HEK293 (cell line): ENCODE data around the gene SMARCA2.

Experiments
- GLIS1 ChIP-seq: fragments of 450-650 bp; formaldehyde crosslinking; IDR thresholded peaks from 2 replicates; pipeline ENCODE4 v1.5.1; 2016; ENCODE audit warnings: missing biosample characterization, missing genetic modification characterization
- SETDB1 ChIP-seq: IDR thresholded peaks from one replicate; pipeline ENCODE4 v1.6.1; 2017; ENCODE audit warnings: mild to moderate bottlenecking, low read length, moderate library complexity, mixed read lengths; ENCODE audit not compliant: insufficient read length
- ZNF24 ChIP-seq: fragments of 450-650 bp; formaldehyde crosslinking; IDR thresholded peaks from 2 replicates; pipeline ENCODE4 v1.5.1; 2016; ENCODE audit warnings: missing biosample characterization, missing genetic modification characterization
- TF ChIP-seq, protein P1 (sequence below): fragments of 450-650 bp; formaldehyde crosslinking; conservative IDR thresholded peaks from 2 replicates; pipeline ENCODE4 v1.5.1; 2016; ENCODE audit warnings: low read depth, missing biosample characterization, missing genetic modification characterization
- TF ChIP-seq, protein P2 (sequence below): fragments of 450-650 bp; formaldehyde crosslinking; IDR thresholded peaks from 2 replicates; pipeline ENCODE4 v1.5.1; 2016; ENCODE audit warnings: missing biosample characterization, missing genetic modification characterization
- TF ChIP-seq, protein P3 (sequence below): fragments of 450-650 bp; formaldehyde crosslinking; IDR thresholded peaks from 2 replicates; pipeline ENCODE4 v1.5.1; 2016; ENCODE audit warnings: missing biosample characterization, missing genetic modification characterization
- TF ChIP-seq, protein P4 (sequence below): fragments of 450-650 bp; formaldehyde crosslinking; IDR thresholded peaks from 2 replicates; pipeline ENCODE4 v1.5.1; 2016; ENCODE audit warnings: missing biosample characterization, missing genetic modification characterization

DNA sequence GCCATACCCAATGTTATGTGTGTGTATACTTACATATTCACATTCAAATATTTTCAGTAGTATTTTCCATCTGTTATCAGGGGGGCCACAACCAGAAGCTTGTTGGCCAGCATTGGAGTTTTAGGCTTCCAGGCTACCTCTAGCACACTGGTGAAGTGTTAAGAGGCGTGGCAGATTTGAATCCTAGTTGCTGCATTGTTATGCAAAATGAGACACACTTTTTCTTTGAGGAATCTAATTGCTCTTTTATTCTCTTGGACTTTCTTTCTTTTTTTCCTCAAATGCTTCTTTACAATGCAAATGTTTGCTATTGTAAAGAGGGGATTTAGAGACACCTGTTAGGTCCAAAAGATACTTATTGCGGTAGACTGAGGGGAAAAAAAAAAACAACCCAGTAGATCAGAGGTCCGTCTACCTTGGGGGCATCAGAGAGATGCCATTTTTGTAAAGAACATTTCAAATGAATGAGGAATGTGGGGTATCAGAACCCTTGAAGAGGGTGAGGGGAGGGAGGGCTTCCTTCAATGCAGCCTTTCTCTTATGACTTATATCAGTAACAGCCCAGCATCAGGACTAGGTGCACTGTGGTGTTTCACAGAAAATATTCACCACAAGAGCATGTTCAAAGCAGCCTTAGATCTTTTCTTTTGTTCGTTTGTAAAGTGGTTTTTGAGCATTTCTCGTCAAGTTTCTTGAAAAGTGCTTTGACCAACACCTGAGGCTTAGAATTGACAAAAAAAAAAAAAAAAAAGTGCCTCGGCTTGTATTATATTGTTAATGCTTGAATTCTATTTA is 3.8 kb downstream of the SMARCA2 start:
- TF ChIP-seq, protein P1, sequence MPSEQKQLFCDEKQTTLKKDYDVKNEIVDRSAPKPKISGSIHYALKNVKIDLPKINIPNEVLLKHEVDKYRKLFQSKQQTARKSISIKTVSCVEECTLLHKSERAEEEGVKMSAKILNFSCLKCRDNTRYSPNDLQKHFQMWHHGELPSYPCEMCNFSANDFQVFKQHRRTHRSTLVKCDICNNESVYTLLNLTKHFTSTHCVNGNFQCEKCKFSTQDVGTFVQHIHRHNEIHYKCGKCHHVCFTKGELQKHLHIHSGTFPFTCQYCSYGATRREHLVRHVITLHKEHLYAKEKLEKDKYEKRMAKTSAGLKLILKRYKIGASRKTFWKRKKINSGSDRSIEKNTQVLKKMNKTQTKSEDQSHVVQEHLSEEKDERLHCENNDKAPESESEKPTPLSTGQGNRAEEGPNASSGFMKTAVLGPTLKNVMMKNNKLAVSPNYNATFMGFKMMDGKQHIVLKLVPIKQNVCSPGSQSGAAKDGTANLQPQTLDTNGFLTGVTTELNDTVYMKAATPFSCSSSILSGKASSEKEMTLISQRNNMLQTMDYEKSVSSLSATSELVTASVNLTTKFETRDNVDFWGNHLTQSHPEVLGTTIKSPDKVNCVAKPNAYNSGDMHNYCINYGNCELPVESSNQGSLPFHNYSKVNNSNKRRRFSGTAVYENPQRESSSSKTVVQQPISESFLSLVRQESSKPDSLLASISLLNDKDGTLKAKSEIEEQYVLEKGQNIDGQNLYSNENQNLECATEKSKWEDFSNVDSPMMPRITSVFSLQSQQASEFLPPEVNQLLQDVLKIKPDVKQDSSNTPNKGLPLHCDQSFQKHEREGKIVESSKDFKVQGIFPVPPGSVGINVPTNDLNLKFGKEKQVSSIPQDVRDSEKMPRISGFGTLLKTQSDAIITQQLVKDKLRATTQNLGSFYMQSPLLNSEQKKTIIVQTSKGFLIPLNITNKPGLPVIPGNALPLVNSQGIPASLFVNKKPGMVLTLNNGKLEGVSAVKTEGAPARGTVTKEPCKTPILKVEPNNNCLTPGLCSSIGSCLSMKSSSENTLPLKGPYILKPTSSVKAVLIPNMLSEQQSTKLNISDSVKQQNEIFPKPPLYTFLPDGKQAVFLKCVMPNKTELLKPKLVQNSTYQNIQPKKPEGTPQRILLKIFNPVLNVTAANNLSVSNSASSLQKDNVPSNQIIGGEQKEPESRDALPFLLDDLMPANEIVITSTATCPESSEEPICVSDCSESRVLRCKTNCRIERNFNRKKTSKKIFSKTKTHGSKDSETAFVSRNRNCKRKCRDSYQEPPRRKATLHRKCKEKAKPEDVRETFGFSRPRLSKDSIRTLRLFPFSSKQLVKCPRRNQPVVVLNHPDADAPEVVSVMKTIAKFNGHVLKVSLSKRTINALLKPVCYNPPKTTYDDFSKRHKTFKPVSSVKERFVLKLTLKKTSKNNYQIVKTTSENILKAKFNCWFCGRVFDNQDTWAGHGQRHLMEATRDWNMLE: no peak
- TF ChIP-seq GLIS1 (tag by site-specific recombination): no peak
- TF ChIP-seq, protein P2, sequence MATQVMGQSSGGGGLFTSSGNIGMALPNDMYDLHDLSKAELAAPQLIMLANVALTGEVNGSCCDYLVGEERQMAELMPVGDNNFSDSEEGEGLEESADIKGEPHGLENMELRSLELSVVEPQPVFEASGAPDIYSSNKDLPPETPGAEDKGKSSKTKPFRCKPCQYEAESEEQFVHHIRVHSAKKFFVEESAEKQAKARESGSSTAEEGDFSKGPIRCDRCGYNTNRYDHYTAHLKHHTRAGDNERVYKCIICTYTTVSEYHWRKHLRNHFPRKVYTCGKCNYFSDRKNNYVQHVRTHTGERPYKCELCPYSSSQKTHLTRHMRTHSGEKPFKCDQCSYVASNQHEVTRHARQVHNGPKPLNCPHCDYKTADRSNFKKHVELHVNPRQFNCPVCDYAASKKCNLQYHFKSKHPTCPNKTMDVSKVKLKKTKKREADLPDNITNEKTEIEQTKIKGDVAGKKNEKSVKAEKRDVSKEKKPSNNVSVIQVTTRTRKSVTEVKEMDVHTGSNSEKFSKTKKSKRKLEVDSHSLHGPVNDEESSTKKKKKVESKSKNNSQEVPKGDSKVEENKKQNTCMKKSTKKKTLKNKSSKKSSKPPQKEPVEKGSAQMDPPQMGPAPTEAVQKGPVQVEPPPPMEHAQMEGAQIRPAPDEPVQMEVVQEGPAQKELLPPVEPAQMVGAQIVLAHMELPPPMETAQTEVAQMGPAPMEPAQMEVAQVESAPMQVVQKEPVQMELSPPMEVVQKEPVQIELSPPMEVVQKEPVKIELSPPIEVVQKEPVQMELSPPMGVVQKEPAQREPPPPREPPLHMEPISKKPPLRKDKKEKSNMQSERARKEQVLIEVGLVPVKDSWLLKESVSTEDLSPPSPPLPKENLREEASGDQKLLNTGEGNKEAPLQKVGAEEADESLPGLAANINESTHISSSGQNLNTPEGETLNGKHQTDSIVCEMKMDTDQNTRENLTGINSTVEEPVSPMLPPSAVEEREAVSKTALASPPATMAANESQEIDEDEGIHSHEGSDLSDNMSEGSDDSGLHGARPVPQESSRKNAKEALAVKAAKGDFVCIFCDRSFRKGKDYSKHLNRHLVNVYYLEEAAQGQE (tag by site-specific recombination): no peak
- TF ChIP-seq, protein P3, sequence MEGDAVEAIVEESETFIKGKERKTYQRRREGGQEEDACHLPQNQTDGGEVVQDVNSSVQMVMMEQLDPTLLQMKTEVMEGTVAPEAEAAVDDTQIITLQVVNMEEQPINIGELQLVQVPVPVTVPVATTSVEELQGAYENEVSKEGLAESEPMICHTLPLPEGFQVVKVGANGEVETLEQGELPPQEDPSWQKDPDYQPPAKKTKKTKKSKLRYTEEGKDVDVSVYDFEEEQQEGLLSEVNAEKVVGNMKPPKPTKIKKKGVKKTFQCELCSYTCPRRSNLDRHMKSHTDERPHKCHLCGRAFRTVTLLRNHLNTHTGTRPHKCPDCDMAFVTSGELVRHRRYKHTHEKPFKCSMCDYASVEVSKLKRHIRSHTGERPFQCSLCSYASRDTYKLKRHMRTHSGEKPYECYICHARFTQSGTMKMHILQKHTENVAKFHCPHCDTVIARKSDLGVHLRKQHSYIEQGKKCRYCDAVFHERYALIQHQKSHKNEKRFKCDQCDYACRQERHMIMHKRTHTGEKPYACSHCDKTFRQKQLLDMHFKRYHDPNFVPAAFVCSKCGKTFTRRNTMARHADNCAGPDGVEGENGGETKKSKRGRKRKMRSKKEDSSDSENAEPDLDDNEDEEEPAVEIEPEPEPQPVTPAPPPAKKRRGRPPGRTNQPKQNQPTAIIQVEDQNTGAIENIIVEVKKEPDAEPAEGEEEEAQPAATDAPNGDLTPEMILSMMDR (tag by site-specific recombination): no peak
- no peak for TF ChIP-seq SETDB1
- TF ChIP-seq, protein P4, sequence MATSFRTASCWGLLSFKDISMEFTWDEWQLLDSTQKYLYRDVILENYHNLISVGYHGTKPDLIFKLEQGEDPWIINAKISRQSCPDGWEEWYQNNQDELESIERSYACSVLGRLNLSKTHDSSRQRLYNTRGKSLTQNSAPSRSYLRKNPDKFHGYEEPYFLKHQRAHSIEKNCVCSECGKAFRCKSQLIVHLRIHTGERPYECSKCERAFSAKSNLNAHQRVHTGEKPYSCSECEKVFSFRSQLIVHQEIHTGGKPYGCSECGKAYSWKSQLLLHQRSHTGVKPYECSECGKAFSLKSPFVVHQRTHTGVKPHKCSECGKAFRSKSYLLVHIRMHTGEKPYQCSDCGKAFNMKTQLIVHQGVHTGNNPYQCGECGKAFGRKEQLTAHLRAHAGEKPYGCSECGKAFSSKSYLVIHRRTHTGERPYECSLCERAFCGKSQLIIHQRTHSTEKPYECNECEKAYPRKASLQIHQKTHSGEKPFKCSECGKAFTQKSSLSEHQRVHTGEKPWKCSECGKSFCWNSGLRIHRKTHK (tag by site-specific recombination): no peak
- no peak for TF ChIP-seq ZNF24 (tag by site-specific recombination)
